Effector memory CD8-positive, alpha-beta T cell (primary cell): Measurements from ENCODE around the gene ZG16.

ENCODE experiments used
- ATAC-seq: fragments of 150-1000 bp; cut with Tn5 transposase; replicated peaks from 2 replicates; pipeline ENCODE4 v1.10.0; 2021; ENCODE audit warnings: mild to moderate bottlenecking, moderate library complexity
- DNase-seq, 3 experiments: peaks; one replicate each; pipeline ENCODE4 v3.0.0; 2021
- H3K27ac Mint-ChIP-seq, 2 donors: one replicate each; pipeline ENCODE4 v1.8.0; 2022; ENCODE audit warnings: mild to moderate bottlenecking in 2 of 2, mixed read lengths in 2 of 2, moderate library complexity in 2 of 2
- H3K27me3 Mint-ChIP-seq, 2 donors: one replicate each; pipeline ENCODE4 v1.8.0; 2022; ENCODE audit warnings: mixed read lengths in 2 of 2
- H3K36me3 Mint-ChIP-seq: one replicate; pipeline ENCODE4 v1.8.0; 2022; ENCODE audit warnings: mild to moderate bottlenecking, moderate library complexity, mixed read lengths; ENCODE audit not compliant: insufficient read depth
- H3K4me1 Mint-ChIP-seq, 2 donors: one replicate each; pipeline ENCODE4 v1.8.0; 2022; ENCODE audit warnings: low read depth in 2 of 2, mixed read lengths in 2 of 2
- H3K4me3 Mint-ChIP-seq, 2 donors: one replicate each; pipeline ENCODE4 v1.8.0; 2022; ENCODE audit warnings: mild to moderate bottlenecking in 2 of 2, mixed read lengths in 2 of 2, moderate library complexity in 2 of 2
- H3K9me3 Mint-ChIP-seq, 2 donors: one replicate each; pipeline ENCODE4 v1.8.0; 2022; ENCODE audit warnings: mixed read lengths in 2 of 2

Gene ZG16

DNA sequence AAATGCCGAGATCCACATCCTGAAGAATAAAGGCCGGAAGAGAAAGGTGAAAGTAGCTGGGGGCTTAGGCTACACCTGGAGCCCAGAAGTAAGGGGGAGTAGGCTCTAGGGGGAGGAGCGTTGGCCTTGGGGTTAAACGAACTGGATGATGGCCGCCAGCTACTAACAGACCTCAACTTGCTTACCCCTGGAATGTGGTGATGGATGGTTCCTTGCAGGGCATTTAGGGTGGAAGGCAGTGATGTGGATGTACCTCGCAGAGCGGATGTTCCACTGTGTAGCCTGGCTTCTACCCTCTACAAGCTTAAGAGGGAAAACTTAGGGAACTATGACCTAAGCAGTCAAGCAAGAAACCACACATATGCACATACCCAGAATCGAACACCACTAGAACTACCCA is 26.0 kb downstream of the ZG16 start:
- H3K27me3 Mint-ChIP-seq: no peaks in the 10 kb centered on the region
- H3K4me1 Mint-ChIP-seq: peaks cover 28 to 33% of the 10 kb centered on the region in 2 donors
- peak overlapping the region; percentile 95 to 98 for H3K27ac Mint-ChIP-seq
- peaks cover 69% of the 10 kb centered on the region for H3K36me3 Mint-ChIP-seq
- DNase-seq: no peak
- no peaks in the 10 kb centered on the region for H3K9me3 Mint-ChIP-seq
- H3K4me3 Mint-ChIP-seq: peak overlapping the region; percentile 93 to 96
- no peak for ATAC-seq

DNA sequence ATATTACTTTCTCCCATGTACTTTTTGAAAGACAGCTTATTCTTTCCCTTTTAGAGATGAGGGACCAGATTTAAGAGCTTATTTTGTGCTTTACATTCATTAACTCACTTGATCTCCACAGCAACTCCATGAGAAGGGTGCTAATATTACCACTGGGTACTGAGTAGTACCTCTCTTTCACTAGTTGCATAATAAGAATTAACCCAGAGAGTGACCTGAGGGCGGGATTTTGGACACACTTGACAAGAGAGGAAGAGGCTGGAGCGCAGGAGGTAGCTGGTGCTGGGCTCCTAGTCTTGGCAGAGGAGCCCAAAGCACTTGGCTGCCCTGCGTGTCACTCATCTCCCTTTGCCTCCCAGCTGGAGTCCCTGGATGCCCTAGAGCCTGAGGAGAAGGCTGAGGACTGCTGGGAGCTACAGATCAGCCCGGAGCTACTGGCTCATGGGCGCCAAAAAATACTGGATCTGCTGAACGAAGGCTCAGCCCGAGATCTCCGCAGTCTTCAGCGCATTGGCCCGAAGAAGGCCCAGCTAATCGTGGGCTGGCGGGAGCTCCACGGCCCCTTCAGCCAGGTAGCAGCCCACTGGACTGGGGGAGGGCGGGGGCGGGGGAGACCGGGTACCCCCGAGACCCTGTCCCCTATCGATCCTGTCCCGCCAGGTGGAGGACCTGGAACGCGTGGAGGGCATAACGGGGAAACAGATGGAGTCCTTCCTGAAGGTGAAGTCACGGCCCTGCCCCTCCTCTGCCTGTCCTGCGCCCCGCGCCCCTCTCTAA is 26.6 kb downstream of the ZG16 start:
- Mint-ChIP-seq H3K9me3 (no peaks in the 10 kb centered on the region), H3K36me3 (peaks cover 64% of the 10 kb centered on the region), H3K27me3 (no peaks in the 10 kb centered on the region), H3K27ac (peak overlapping the region; percentile 95 to 98), H3K4me3 (peak overlapping the region; percentile 93 to 96), H3K4me1 (peaks cover 29 to 33% of the 10 kb centered on the region in 2 donors)
- no peak for ATAC-seq
- DNase-seq: no peak

DNA sequence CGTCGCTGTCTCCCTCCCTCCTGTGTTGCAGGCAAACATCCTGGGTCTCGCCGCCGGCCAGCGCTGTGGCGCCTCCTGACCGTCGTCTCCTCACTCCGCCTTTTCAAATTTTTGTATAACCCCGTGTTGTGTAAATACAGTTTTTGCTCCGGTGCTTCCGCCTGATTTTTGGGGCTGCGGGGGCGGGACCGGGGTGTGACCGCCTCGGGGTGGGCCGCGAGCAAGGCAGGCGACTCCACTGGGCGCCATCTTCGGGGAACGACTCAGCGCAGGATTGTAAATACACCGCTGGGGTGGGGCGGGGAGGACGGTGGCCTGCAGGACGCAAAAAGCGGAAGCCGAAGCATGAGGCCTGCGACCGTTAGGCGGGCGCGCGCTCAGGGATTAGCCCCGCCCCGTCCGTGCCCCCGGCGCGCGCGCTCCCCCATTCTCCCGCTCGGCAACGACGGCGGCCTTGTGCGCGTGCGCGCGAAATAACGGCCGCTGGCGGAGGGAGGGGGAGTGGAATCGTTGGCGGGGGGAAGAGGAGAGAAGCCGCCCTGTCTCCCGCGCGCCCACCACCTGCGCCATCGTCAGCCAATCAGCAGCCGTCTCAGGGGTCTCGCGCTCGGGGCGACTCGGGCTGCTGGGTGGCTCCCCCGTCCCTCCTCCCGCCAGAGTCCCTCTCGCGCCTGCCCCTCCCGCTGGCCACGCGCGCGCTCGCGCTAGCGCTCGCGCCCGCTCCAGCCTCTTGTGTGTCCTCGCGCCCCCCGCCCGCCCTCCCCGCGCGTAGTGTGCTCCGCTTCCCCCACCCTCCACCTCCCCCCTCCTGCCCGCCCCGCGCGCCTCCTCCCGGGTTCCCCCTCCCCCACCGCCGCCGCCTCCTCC is 27.4 kb downstream of the ZG16 start:
- DNase-seq: peak; percentile 95 to 97 (median 96)
- Mint-ChIP-seq H3K9me3 (no peaks in the 10 kb centered on the region), H3K36me3 (peaks cover 66% of the 10 kb centered on the region), H3K4me1 (peaks cover 37 to 40% of the 10 kb centered on the region in 2 donors), H3K4me3 (peak overlapping the region; percentile 93 to 96), H3K27me3 (no peaks in the 10 kb centered on the region), H3K27ac (peak overlapping the region; percentile 95 to 98)
- peak; percentile 60 for ATAC-seq

DNA sequence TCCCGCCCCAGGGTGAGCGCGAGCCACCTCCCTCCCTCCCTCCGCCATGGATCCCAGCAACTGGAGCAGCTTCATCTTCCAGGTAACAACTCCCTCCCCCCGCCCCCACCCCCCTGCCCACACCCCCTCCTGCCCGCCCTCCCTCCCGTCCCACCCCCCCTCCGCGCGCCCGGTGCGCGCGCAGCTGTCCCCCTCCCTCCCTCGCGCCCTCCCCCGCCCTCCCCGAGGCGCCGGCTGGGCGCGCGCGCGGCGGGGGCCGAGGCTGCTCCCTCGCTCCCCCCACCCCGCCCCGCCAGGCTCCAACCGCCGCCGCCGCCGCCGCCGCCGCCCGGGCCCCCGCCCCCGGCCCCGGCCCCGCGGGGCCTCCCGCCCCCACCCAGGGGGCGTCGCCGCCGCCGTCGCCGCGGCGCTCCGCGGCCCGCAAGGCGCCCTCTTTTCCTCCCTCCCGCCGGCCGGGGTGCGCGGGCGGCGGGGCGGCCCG is 28.1 kb downstream of the ZG16 start, which contains the start of gene MAZ:
Gene MAZ, plus strand, starts transcription at position 431 of the 481 bp plus-strand sequence. CDS start 173 bp downstream, outside the sequence.
- Mint-ChIP-seq H3K27ac (peak within 1 kb of the TSS; percentile 96 to 98), H3K9me3 (no peaks in the 10 kb centered on the region), H3K36me3 (peaks cover 69% of the 10 kb centered on the region), H3K4me3 (peak within 1 kb of the TSS; percentile 93 to 96), H3K27me3 (no peaks in the 10 kb centered on the region), H3K4me1 (peaks cover 43 to 47% of the 10 kb centered on the region in 2 donors)
- no peak for ATAC-seq
- DNase-seq: peak in 1 of 3 experiments; percentile 59

DNA sequence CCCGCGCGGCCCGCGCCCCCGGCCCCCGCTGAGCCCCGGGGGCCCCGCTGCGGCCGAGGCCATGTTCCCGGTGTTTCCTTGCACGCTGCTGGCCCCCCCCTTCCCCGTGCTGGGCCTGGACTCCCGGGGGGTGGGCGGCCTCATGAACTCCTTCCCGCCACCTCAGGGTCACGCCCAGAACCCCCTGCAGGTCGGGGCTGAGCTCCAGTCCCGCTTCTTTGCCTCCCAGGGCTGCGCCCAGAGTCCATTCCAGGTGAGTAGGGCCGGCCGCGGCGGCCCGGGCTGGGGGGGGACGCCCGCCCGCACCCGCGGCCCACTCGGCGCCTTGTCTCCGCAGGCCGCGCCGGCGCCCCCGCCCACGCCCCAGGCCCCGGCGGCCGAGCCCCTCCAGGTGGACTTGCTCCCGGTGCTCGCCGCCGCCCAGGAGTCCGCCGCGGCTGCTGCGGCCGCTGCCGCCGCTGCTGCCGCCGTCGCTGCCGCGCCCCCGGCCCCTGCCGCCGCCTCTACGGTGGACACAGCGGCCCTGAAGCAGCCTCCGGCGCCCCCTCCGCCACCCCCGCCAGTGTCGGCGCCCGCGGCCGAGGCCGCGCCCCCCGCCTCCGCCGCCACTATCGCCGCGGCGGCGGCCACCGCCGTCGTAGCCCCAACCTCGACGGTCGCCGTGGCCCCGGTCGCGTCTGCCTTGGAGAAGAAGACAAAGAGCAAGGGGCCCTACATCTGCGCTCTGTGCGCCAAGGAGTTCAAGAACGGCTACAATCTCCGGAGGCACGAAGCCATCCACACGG is 28.8 kb downstream of the ZG16 start:
- no peak for ATAC-seq
- Mint-ChIP-seq H3K4me1 (peaks cover 48 to 50% of the 10 kb centered on the region in 2 donors), H3K4me3 (peak overlapping the region; percentile 83 to 95), H3K36me3 (peaks cover 70% of the 10 kb centered on the region), H3K27me3 (no peaks in the 10 kb centered on the region), H3K9me3 (no peaks in the 10 kb centered on the region), H3K27ac (peak overlapping the region; percentile 94 to 96)
- DNase-seq: peak in 1 of 3 experiments; percentile 28

DNA sequence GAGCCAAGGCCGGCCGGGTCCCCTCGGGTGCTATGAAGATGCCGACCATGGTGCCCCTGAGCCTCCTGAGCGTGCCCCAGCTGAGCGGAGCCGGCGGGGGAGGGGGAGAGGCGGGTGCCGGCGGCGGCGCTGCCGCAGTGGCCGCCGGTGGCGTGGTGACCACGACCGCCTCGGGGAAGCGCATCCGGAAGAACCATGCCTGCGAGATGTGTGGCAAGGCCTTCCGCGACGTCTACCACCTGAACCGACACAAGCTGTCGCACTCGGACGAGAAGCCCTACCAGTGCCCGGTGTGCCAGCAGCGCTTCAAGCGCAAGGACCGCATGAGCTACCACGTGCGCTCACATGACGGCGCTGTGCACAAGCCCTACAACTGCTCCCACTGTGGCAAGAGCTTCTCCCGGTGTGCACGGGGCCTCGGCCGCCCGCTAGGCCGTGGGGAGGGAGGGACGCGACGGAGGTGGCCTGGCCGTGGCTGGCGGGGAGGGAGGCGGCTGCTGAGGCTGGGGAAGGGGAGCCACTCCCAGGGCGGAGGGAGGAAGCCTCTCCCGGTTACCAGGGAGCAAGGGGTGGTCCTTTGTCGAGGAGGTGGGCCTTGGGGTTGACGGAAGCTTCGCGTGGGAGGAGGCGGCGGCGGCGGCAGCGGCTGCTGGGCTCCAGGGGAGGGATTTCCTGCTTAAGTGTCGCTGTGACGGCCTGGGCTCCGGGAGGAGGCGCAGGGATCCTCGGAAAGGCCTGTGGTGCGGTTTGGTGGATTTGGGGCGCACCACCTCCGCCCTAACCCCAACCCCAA is 29.6 kb downstream of the ZG16 start:
- Mint-ChIP-seq H3K4me3 (peak overlapping the region; percentile 83 to 95), H3K27ac (peak overlapping the region; percentile 94 to 96), H3K9me3 (no peaks in the 10 kb centered on the region), H3K4me1 (peaks cover 48 to 53% of the 10 kb centered on the region in 2 donors), H3K27me3 (no peaks in the 10 kb centered on the region), H3K36me3 (peaks cover 76% of the 10 kb centered on the region)
- DNase-seq (peak; percentile 84 to 87 (median 85)), ATAC-seq (peak; percentile 52)

DNA sequence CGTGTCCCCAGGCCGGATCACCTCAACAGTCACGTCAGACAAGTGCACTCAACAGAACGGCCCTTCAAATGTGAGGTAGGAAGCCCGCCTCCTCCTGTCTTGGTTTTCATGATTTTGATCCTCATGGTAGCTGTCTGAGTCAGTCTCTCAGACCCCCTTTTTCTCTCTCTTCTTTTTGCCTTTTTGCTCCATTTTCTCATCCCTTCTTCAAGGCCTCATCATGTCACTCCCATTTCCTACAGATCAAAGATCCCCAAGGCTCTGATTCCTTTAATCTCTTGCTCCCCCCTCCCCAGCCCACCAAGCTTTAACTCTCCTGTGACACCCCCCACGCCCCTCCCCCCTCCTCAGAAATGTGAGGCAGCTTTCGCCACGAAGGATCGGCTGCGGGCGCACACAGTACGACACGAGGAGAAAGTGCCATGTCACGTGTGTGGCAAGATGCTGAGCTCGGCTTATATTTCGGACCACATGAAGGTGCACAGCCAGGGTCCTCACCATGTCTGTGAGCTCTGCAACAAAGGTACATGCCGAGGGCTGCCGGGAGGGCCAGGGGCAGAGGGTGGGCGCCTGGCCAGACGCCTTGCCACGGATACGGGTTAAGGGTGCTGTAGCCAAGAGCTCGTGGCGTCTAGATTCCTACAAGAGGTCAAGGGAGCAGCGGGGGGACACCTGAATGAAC is 30.3 kb downstream of the ZG16 start:
- H3K27ac Mint-ChIP-seq: peak overlapping the region; percentile 94 to 96
- peak in 1 of 3 experiments; percentile 24 for DNase-seq
- peaks cover 48 to 53% of the 10 kb centered on the region in 2 donors for H3K4me1 Mint-ChIP-seq

DNA sequence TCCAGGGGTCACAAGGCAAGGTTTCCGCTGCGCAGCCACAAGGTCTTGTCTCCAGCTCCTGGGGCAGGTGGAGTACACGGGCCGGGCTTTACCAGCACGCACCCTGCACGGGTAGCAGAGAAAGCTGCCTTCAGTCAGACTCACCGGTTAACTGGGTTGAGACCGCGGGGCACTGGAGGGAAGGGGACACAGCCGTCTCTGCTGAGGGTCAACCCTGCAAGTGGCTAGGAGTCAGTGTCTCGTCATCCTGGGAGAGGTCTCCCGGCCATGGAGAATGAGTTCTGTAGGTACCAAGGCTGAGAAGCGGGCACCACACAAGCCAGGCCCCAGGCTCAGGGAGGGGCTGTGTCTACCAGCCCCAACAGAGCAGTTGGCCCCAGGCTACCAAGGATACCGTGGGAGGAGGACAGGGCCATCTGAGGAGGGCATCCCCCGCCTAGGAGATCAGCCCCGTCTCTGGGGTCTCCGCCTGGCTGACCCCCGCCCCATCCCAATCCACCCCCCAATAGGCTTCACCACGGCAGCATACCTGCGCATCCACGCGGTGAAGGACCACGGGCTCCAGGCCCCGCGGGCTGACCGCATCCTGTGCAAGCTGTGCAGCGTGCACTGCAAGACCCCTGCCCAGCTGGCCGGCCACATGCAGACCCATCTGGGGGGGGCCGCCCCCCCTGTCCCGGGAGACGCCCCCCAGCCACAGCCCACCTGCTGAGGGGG is 31.1 kb downstream of the ZG16 start:
- DNase-seq (no peak), ATAC-seq (no peak)
- H3K27ac Mint-ChIP-seq: peak overlapping the region; percentile 94 to 96
- H3K36me3 Mint-ChIP-seq: peaks cover 69% of the 10 kb centered on the region
- H3K27me3 Mint-ChIP-seq: no peaks in the 10 kb centered on the region
- H3K4me1 Mint-ChIP-seq: peaks cover 43 to 52% of the 10 kb centered on the region in 2 donors
- H3K9me3 Mint-ChIP-seq: no peaks in the 10 kb centered on the region
- peak overlapping the region; percentile 83 to 95 for H3K4me3 Mint-ChIP-seq

More for the DNA sequence above, 30.3 kb downstream of the ZG16 start:
- H3K36me3 Mint-ChIP-seq: peaks cover 75% of the 10 kb centered on the region
- H3K9me3 Mint-ChIP-seq: no peaks in the 10 kb centered on the region
- peak overlapping the region; percentile 83 to 95 for H3K4me3 Mint-ChIP-seq
- no peak for ATAC-seq
- no peaks in the 10 kb centered on the region for H3K27me3 Mint-ChIP-seq

DNA sequence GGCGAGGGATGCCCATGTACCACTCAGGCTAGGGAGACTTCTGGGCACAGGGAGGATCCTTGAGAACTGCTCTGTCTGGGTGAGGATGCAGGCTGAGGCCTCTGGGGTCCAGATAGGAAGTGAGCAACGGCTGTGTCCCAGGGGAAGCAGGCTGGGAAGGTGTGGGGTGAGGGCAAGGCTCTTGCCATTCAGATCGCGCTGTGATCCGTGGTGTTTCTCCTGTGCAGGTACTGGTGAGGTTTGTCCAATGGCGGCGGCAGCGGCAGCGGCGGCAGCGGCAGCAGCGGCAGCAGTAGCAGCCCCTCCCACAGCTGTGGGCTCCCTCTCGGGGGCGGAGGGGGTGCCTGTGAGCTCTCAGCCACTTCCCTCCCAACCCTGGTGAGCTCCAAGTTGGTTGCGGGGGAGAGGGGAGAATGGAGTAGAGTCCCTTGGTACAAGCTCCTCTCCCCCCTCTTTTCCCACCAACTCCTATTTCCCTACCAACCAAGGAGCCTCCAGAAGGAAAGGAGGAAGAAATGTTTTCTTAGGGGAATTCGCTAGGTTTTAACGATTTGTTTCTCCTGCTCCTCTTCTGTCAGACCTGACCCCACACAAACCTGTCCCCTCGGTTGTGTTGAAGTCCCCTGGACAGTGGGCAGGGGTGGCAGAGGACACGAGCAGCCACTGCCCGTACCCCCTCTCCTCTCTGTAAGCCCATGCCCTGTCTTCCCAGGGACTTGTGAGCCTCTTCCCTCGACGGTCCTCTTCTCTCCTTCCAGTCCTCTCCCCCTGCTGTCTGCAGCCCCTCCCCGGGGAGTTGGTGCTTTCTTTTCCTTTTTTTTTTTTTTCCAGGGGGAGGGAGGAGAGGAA is 32.0 kb downstream of the ZG16 start:
- peaks cover 64% of the 10 kb centered on the region for H3K36me3 Mint-ChIP-seq
- ATAC-seq (no peak), DNase-seq (peak; percentile 63 to 65 (median 63))
- H3K9me3 Mint-ChIP-seq: no peaks in the 10 kb centered on the region
- H3K4me3 Mint-ChIP-seq: peak overlapping the region; percentile 83 to 95
- H3K4me1 Mint-ChIP-seq: peaks cover 45 to 53% of the 10 kb centered on the region in 2 donors
- H3K27ac Mint-ChIP-seq: peak overlapping the region; percentile 91 to 94
- H3K27me3 Mint-ChIP-seq: no peaks in the 10 kb centered on the region

DNA sequence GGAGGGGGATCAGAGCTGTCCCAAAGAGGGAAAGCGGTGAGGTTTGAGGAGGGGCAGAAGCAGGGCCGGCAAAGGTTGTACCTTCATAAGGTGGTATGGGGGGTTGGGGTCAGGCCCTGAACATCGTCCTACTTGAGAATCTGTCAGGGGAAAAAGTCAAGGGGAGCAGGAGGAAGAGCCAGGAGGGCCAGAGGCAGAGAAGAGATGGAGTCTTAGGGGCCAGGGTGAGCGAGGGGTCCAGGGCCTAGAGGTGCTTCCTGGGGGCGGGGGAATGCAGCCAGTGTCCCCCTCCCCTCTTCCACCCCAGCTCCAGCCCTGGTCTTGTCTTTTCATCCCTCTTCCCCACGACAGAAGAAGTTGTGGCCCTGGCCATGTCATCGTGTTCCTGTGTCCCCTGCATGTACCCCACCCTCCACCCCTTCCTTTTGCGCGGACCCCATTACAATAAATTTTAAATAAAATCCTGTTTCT is 32.7 kb downstream of the ZG16 start:
- Mint-ChIP-seq H3K4me1 (peaks cover 48 to 55% of the 10 kb centered on the region in 2 donors), H3K4me3 (peak overlapping the region; percentile 83 to 95), H3K27me3 (no peaks in the 10 kb centered on the region), H3K9me3 (no peaks in the 10 kb centered on the region), H3K36me3 (peaks cover 64% of the 10 kb centered on the region), H3K27ac (peak overlapping the region; percentile 91 to 94)
- DNase-seq (no peak), ATAC-seq (no peak)
